Fibroblast of the aortic adventitia (primary cell): ENCODE results near the gene HERPUD1. TPM values are rescaled to one million over a fixed set of nuclear protein-coding genes. Genes with fewer than 3 reads are reported as not detected.
"Not testable (repeated sequence)": the region's sequence is repeated elsewhere in the genome, so short reads cannot be mapped to it uniquely, and the experiment has no call there.

Experiments
- DNase-seq: peaks from one replicate; pipeline ENCODE4 v3.0.0-alpha.2; 2010; ENCODE audit warnings: low read depth
- H3K4me3 ChIP-seq: 2 replicates; pipeline ENCODE4 v1.5.1; 2011; ENCODE audit warnings: low read depth, mild to moderate bottlenecking, control low read depth, low read length, moderate library complexity
- CTCF ChIP-seq: IDR thresholded peaks from 2 replicates; pipeline ENCODE4 v1.5.1; 2011; ENCODE audit warnings: mild to moderate bottlenecking, low read length, control low read depth, inconsistent platforms; ENCODE audit not compliant: insufficient read depth
- total RNA-seq: library from RNA; depleted of rRNA; stranded (reverse); fragments of >200 nt; gene quantifications from 2 replicates; pipeline ENCODE4 v1.2.3, GENCODE V29; 2012; ENCODE audit warnings: low replicate concordance

Gene HERPUD1
- total RNA-seq, 1 donor, result 151 TPM

- H3K4me3 ChIP-seq, result no peak overlapping the region
- TF ChIP-seq CTCF, result no peak
- DNase-seq, result no peak
Measured at GRCh38 chr16:56929639-56930038, 2.3 kb upstream of the HERPUD1 start.

GRCh38 chr16:56930486-56931270 is 1.3 kb upstream of the HERPUD1 start:
- DNase-seq, result no peak
- no peak for TF ChIP-seq CTCF
- no peak overlapping the region for H3K4me3 ChIP-seq

- no peak for TF ChIP-seq CTCF
- H3K4me3 ChIP-seq, result peak overlapping the region; percentile 53
- no peak for DNase-seq
Measured at GRCh38 chr16:56931271-56931891, 561 bp upstream of the HERPUD1 start.

- H3K4me3 ChIP-seq, result peak overlapping the region; percentile 93
- DNase-seq, result peak; percentile 75
- TF ChIP-seq CTCF, result no peak
Measured at GRCh38 chr16:56932721-56933619, 1.0 kb downstream of the HERPUD1 start.

GRCh38 chr16:56933828-56934598 is 2.1 kb downstream of the HERPUD1 start:
- H3K4me3 ChIP-seq, result peak overlapping the region; percentile 93
- no peak for TF ChIP-seq CTCF
- peak; percentile 39 for DNase-seq

- peak overlapping the region; percentile 93 for H3K4me3 ChIP-seq
- DNase-seq, result not testable (repeated sequence)
Measured at GRCh38 chr16:56934599-56935145, 2.7 kb downstream of the HERPUD1 start.
